ENCODE results near the gene MSI2. TPM values are rescaled to one million over a fixed set of nuclear protein-coding genes. Genes with fewer than 3 reads are reported as not detected.
A peak's percentile ranks its signal among the peaks of the same experiment; 100 is the strongest.

Gene MSI2
- polyA plus RNA-seq, 1 donor from 2014 or later: 3.8 TPM

- Mint-ChIP-seq H3K9me3 (peaks cover 5 to 11% (median 8%) of the 10 kb centered on the region in 3 donors), H3K27me3 (no peaks in the 10 kb centered on the region), H3K4me3 (no peak overlapping the region), H3K27ac (no peak overlapping the region), H3K4me1 (peaks cover 8 to 19% (median 9%) of the 10 kb centered on the region in 3 donors), H3K36me3 (peaks cover 2% of the 10 kb centered on the region)
These were observed 437.7 kb downstream of the MSI2 start for GRCh38 chr17:57694051-57694450.

GRCh38 chr17:57696050-57696449, 439.7 kb downstream of the MSI2 start:
- H3K4me1 Mint-ChIP-seq: peaks cover 14 to 24% (median 14%) of the 10 kb centered on the region in 3 donors
- H3K4me3 Mint-ChIP-seq: no peak overlapping the region
- no peaks in the 10 kb centered on the region for H3K27me3 Mint-ChIP-seq
- peaks cover 5 to 11% (median 8%) of the 10 kb centered on the region in 3 donors for H3K9me3 Mint-ChIP-seq
- H3K27ac Mint-ChIP-seq: peak overlapping the region in 1 of 3 donors; percentile 46
- H3K36me3 Mint-ChIP-seq: peaks cover 2% of the 10 kb centered on the region

- H3K4me1 Mint-ChIP-seq: peaks cover 14 to 22% (median 14%) of the 10 kb centered on the region in 3 donors
- H3K27me3 Mint-ChIP-seq: no peaks in the 10 kb centered on the region
- H3K4me3 Mint-ChIP-seq: no peak overlapping the region
- H3K9me3 Mint-ChIP-seq: peaks cover 5 to 8% (median 5%) of the 10 kb centered on the region in 3 donors
- no peak overlapping the region for H3K27ac Mint-ChIP-seq
- peaks cover 2% of the 10 kb centered on the region for H3K36me3 Mint-ChIP-seq
These were observed 440.9 kb downstream of the MSI2 start for GRCh38 chr17:57697197-57697596.

- Mint-ChIP-seq H3K36me3 (no peaks in the 10 kb centered on the region), H3K27ac (no peak overlapping the region), H3K27me3 (no peaks in the 10 kb centered on the region), H3K9me3 (peaks cover 2 to 5% (median 3%) of the 10 kb centered on the region in 3 donors), H3K4me1 (peaks cover 7 to 15% (median 8%) of the 10 kb centered on the region in 3 donors), H3K4me3 (no peak overlapping the region)
These were observed 441.8 kb downstream of the MSI2 start for GRCh38 chr17:57697891-57698711.

GRCh38 chr17:57699751-57700219, 443.5 kb downstream of the MSI2 start:
- no peak overlapping the region for H3K27ac Mint-ChIP-seq

GRCh38 chr17:57701124-57701523, 444.8 kb downstream of the MSI2 start:
- Mint-ChIP-seq H3K4me3 (no peak overlapping the region), H3K9me3 (peaks cover 0 to 2% (median 0%) of the 10 kb centered on the region in 3 donors), H3K27me3 (no peaks in the 10 kb centered on the region), H3K36me3 (peaks cover 3% of the 10 kb centered on the region), H3K4me1 (peaks cover 5 to 6% (median 5%) of the 10 kb centered on the region in 3 donors), H3K27ac (no peak overlapping the region)

More at GRCh38 chr17:57699751-57700219, 443.5 kb downstream of the MSI2 start:
- Mint-ChIP-seq H3K36me3 (peaks cover 3% of the 10 kb centered on the region), H3K9me3 (peaks cover 0 to 2% (median 2%) of the 10 kb centered on the region in 3 donors), H3K4me1 (peaks cover 5 to 6% (median 6%) of the 10 kb centered on the region in 3 donors), H3K27me3 (no peaks in the 10 kb centered on the region), H3K4me3 (no peak overlapping the region)

- Mint-ChIP-seq H3K4me1 (peaks cover 5 to 7% (median 7%) of the 10 kb centered on the region in 3 donors), H3K36me3 (peaks cover 3% of the 10 kb centered on the region), H3K27me3 (no peaks in the 10 kb centered on the region), H3K9me3 (peaks cover 0 to 2% (median 0%) of the 10 kb centered on the region in 3 donors), H3K27ac (peak overlapping the region in 1 of 3 donors; percentile 61), H3K4me3 (no peak overlapping the region)
These were observed 446.9 kb downstream of the MSI2 start for GRCh38 chr17:57703273-57703672.

- H3K36me3 Mint-ChIP-seq: peaks cover 3% of the 10 kb centered on the region
- H3K4me1 Mint-ChIP-seq: peaks cover 2 to 6% (median 4%) of the 10 kb centered on the region in 3 donors
- H3K27ac Mint-ChIP-seq: peak overlapping the region in 1 of 3 donors; percentile 17
- H3K4me3 Mint-ChIP-seq: no peak overlapping the region
- no peaks in the 10 kb centered on the region for H3K27me3 Mint-ChIP-seq
- peaks cover 0 to 2% (median 0%) of the 10 kb centered on the region in 3 donors for H3K9me3 Mint-ChIP-seq
These were observed 448.1 kb downstream of the MSI2 start for GRCh38 chr17:57704448-57704847.

- Mint-ChIP-seq H3K4me3 (no peak overlapping the region), H3K9me3 (peaks cover 0 to 5% (median 2%) of the 10 kb centered on the region in 3 donors), H3K4me1 (peaks cover 0 to 2% (median 1%) of the 10 kb centered on the region in 3 donors), H3K27ac (peak overlapping the region in 1 of 3 donors; percentile 16), H3K27me3 (peaks cover 3% of the 10 kb centered on the region), H3K36me3 (peaks cover 3% of the 10 kb centered on the region)
These were observed 449.8 kb downstream of the MSI2 start for GRCh38 chr17:57705921-57706695.

- Mint-ChIP-seq H3K4me1 (peaks cover 0 to 2% (median 1%) of the 10 kb centered on the region in 3 donors), H3K27ac (peak overlapping the region in 1 of 3 donors; percentile 16), H3K4me3 (no peak overlapping the region), H3K27me3 (peaks cover 9% of the 10 kb centered on the region), H3K9me3 (peaks cover 0 to 5% (median 2%) of the 10 kb centered on the region in 3 donors), H3K36me3 (peaks cover 3% of the 10 kb centered on the region)
These were observed 450.4 kb downstream of the MSI2 start for GRCh38 chr17:57706761-57707160.

- Mint-ChIP-seq H3K27ac (peak overlapping the region in 1 of 3 donors; percentile 57), H3K4me1 (peaks cover 0 to 2% (median 1%) of the 10 kb centered on the region in 3 donors), H3K27me3 (peaks cover 12% of the 10 kb centered on the region), H3K4me3 (no peak overlapping the region), H3K36me3 (peaks cover 3% of the 10 kb centered on the region), H3K9me3 (peaks cover 0 to 5% (median 2%) of the 10 kb centered on the region in 3 donors)
These were observed 451.6 kb downstream of the MSI2 start for GRCh38 chr17:57707892-57708291.

- H3K36me3 Mint-ChIP-seq: peaks cover 3% of the 10 kb centered on the region
- H3K27ac Mint-ChIP-seq: no peak overlapping the region
- H3K4me1 Mint-ChIP-seq: peaks cover 0 to 2% (median 1%) of the 10 kb centered on the region in 3 donors
- peaks cover 0 to 5% (median 2%) of the 10 kb centered on the region in 3 donors for H3K9me3 Mint-ChIP-seq
- H3K4me3 Mint-ChIP-seq: no peak overlapping the region
- peaks cover 15% of the 10 kb centered on the region for H3K27me3 Mint-ChIP-seq
These were observed 452.1 kb downstream of the MSI2 start for GRCh38 chr17:57708410-57708809.

- peaks cover 36% of the 10 kb centered on the region for H3K27me3 Mint-ChIP-seq
- H3K27ac Mint-ChIP-seq: no peak overlapping the region
- no peaks in the 10 kb centered on the region for H3K36me3 Mint-ChIP-seq
- no peaks in the 10 kb centered on the region for H3K4me1 Mint-ChIP-seq
- peaks cover 0 to 5% (median 0%) of the 10 kb centered on the region in 3 donors for H3K9me3 Mint-ChIP-seq
- no peak overlapping the region for H3K4me3 Mint-ChIP-seq
These were observed 456.8 kb downstream of the MSI2 start for GRCh38 chr17:57713140-57713539.

GRCh38 chr17:57714665-57715180, 458.4 kb downstream of the MSI2 start:
- Mint-ChIP-seq H3K36me3 (no peaks in the 10 kb centered on the region), H3K4me1 (no peaks in the 10 kb centered on the region), H3K4me3 (no peak overlapping the region), H3K9me3 (peaks cover 0 to 5% (median 2%) of the 10 kb centered on the region in 3 donors), H3K27me3 (peaks cover 36% of the 10 kb centered on the region), H3K27ac (no peak overlapping the region)
